NT2/D1 (cell line): Measurements from ENCODE around the gene POLR2L.

Experiments
- SUZ12 ChIP-seq: IDR thresholded peaks from 2 replicates; pipeline ENCODE4 v1.6.1; 2011; ENCODE audit not compliant: insufficient read length, insufficient read depth; ENCODE audit errors: extremely low read depth
- ZNF274 ChIP-seq: IDR thresholded peaks from 2 replicates; pipeline ENCODE4 v1.6.1; 2011; ENCODE audit warnings: mild to moderate bottlenecking, low read depth, low read length

GRCh38 chr11:813072-813455, 29.3 kb downstream of the POLR2L start:
- TF ChIP-seq ZNF274 (no peak), SUZ12 (no peak)
